H1 (cell line): ENCODE data around the gene SMC3. TPM values are rescaled to one million over a fixed set of nuclear protein-coding genes. Genes with fewer than 3 reads are reported as not detected.
A peak's percentile ranks its signal among the peaks of the same experiment; 100 is the strongest.

Source experiments
- CHD7 ChIP-seq: fragments of 300-600 bp; sonication (generic); IDR thresholded peaks from 2 replicates; pipeline ENCODE4 v1.7.1; 2012; ENCODE audit warnings: low read length, moderate library complexity, mild to moderate bottlenecking, inconsistent platforms; ENCODE audit not compliant: insufficient replicate concordance
- KDM1A ChIP-seq: fragments of 200-600, 300-600 bp; sonication (generic); IDR thresholded peaks from 2 replicates; pipeline ENCODE4 v1.7.1; 2016; ENCODE audit warnings: mild to moderate bottlenecking, low read length, borderline replicate concordance
- polyA plus RNA-seq, 7 experiments: library from polyadenylated mRNA; depleted of rRNA in 3 of 7; stranded (reverse) in 5 of 7; unstranded in 2 of 7; fragments of >200 nt in 5 of 7; fragments of 200-250 nt in 2 of 7; gene quantifications; 1 replicate in 5 of 7; 2 replicates in 1 of 7; 4 replicates in 1 of 7; pipeline versions ENCODE4 v1.2.1 to v1.2.3, GENCODE V29; 2011 to 2013; ENCODE audit warnings: missing spikeins in 2 of 7, mixed read lengths in 2 of 7
- total RNA-seq: library from RNA; stranded (reverse); fragmentation: NEBNext Ultra II Directional; extraction: Animal tissue kit (Norgen Biotek cat#: 25700); gene quantifications from 2 replicates; pipeline ENCODE4 v1.2.1, GENCODE V29; 2021

SMC3 gene
- total and polyA plus RNA-seq, 2 of the 8 experiments (the other 6 are each of a cell fraction or from before 2014, with no cell fraction given): 12.7 to 93.4 TPM

- no peak for TF ChIP-seq CHD7
- peak; percentile 75; the same call in 1 of the 2 replicates for TF ChIP-seq KDM1A
- TF ChIP-seq, all 59 proteins: peak for 1
Measured at GRCh38 chr10:110531687-110532086, 35.8 kb upstream of the SMC3 start (continued).
